ENCODE data around the gene TEAD2.

- no peak for TF ChIP-seq REST (IDR thresholded peaks at IDR 0.05; ENCODE audit: low read depth)
- no peak for TF ChIP-seq RAD21 (IDR thresholded peaks at IDR 0.05; ENCODE audit: low read depth)
- no peak for TF ChIP-seq TAF1 (IDR thresholded peaks at IDR 0.05; ENCODE audit: low read depth)
- TF ChIP-seq YY1 (IDR thresholded peaks at IDR 0.05; ENCODE audit: low read depth), result no peak
- no peak for TF ChIP-seq CREB1 (IDR thresholded peaks at IDR 0.05; ENCODE audit: low read depth)
- TF ChIP-seq MAX (IDR thresholded peaks at IDR 0.05), result no peak
- no peak for TF ChIP-seq EGR1 (IDR thresholded peaks at IDR 0.05)
- TF ChIP-seq NFIC (IDR thresholded peaks at IDR 0.05), result no peak
- no peak for TF ChIP-seq TEAD4 (IDR thresholded peaks at IDR 0.05)
- TF ChIP-seq CEBPB (IDR thresholded peaks at IDR 0.05), result no peak
- no peak for TF ChIP-seq EP300 (IDR thresholded peaks at IDR 0.05; ENCODE audit: borderline replicate concordance)
- TF ChIP-seq ZBTB7A (IDR thresholded peaks at IDR 0.05; ENCODE audit: low read depth), result no peak
Measured at GRCh38 chr19:49398931-49399330, 36.7 kb upstream of the TEAD2 start.
